DND-41 (cell line): ENCODE measurements around the gene KIF5B.
"Not testable (repeated sequence)": the region's sequence is repeated elsewhere in the genome, so short reads cannot be mapped to it uniquely, and the experiment has no call there.

ENCODE experiments used
- ATAC-seq: fragments of 200-7000 bp; cut with Tn5 transposase; 3 replicates; pipeline ENCODE4 v1.9.1; 2021; ENCODE audit warnings: low read depth; ENCODE audit not compliant: insufficient read depth
- DNase-seq: peaks from one replicate; pipeline ENCODE4 v3.0.0-alpha.2; 2020
- H2AFZ ChIP-seq: 2 replicates; pipeline ENCODE4 v1.6.0; 2012; ENCODE audit warnings: low read depth, low read length
- H3K27ac ChIP-seq: 2 replicates; pipeline ENCODE4 v1.5.1; 2012; ENCODE audit warnings: low read length, inconsistent platforms
- H3K27me3 ChIP-seq: fragments of 200-600 bp; sonication (generic); 2 replicates; pipeline ENCODE4 v1.6.0; 2012; ENCODE audit warnings: low read length, mild to moderate bottlenecking, inconsistent platforms; ENCODE audit not compliant: insufficient read depth, poor library complexity
- H3K36me3 ChIP-seq: 2 replicates; pipeline ENCODE4 v1.5.1; 2012; ENCODE audit warnings: low read length, inconsistent platforms; ENCODE audit not compliant: insufficient read depth
- H3K4me1 ChIP-seq: 2 replicates; pipeline ENCODE4 v1.5.1; 2012; ENCODE audit warnings: mild to moderate bottlenecking, low read length; ENCODE audit not compliant: insufficient read depth
- H3K4me2 ChIP-seq: 2 replicates; pipeline ENCODE4 v1.6.0; 2012; ENCODE audit warnings: mild to moderate bottlenecking, moderate library complexity, low read length, inconsistent platforms; ENCODE audit not compliant: insufficient read depth
- H3K4me3 ChIP-seq, 2 experiments: fragments of 200-600 bp in 1 of 2; shearing (Covaris generic) in 1 of 2; 2 replicates each; pipeline ENCODE4 v1.5.1; 2012 to 2016; ENCODE audit warnings: inconsistent platforms in 2 of 2, low read length in 2 of 2, mild to moderate bottlenecking in 2 of 2, low read depth in 1 of 2, moderate library complexity in 1 of 2
- H3K79me2 ChIP-seq: 2 replicates; pipeline ENCODE4 v1.6.0; 2012; ENCODE audit warnings: low read length, inconsistent platforms; ENCODE audit not compliant: insufficient read depth
- H3K9ac ChIP-seq: 2 replicates; pipeline ENCODE4 v1.6.0; 2012; ENCODE audit warnings: low read depth, mild to moderate bottlenecking, inconsistent platforms, low read length, moderate library complexity
- H3K9me3 ChIP-seq: 2 replicates; pipeline ENCODE4 v1.5.1; 2012; ENCODE audit warnings: low read length, moderate library complexity, mild to moderate bottlenecking, inconsistent platforms; ENCODE audit not compliant: insufficient read depth, severe bottlenecking
- H4K20me1 ChIP-seq: 2 replicates; pipeline ENCODE4 v1.6.0; 2012; ENCODE audit warnings: low read length; ENCODE audit not compliant: insufficient read depth
- EZH2 ChIP-seq: IDR thresholded peaks from 3 replicates; pipeline ENCODE4 v1.6.1; 2012; ENCODE audit warnings: borderline replicate concordance, low read depth, mild to moderate bottlenecking, moderate library complexity, low read length, inconsistent platforms; ENCODE audit not compliant: severe bottlenecking
- TF ChIP-seq, protein P1 (sequence below): IDR thresholded peaks from 2 replicates; pipeline ENCODE4 v1.5.1; 2012; ENCODE audit warnings: borderline replicate concordance, low read length, moderate library complexity, mild to moderate bottlenecking; ENCODE audit not compliant: poor library complexity, severe bottlenecking; ENCODE audit errors: extremely low read depth

KIF5B gene

DNA sequence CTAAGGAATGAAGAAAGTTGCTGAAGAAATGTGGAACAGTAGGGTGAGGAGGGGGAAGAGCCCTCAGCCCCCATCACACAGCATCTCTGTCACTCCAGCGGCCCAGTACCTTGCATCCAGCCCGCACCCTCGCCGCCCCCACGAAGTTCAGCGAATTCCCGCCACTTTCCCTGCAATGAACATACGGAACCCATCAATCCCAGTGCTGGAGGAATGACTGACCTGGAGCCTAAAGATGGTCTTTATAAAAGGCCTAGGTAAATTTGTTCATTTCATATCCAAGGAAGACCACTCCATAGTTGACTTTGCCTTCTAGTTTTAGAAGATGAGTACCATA, 779 bp upstream of the KIF5B start:
- Histone ChIP-seq H3K36me3 (peaks cover 24% of the 10 kb centered on the region), H4K20me1 (peaks cover 37% of the 10 kb centered on the region), H3K79me2 (peaks cover 51% of the 10 kb centered on the region), H2AFZ (peak overlapping the region; percentile 92), H3K27ac (peak overlapping the region; percentile 98), H3K4me2 (peak overlapping the region; percentile 67), H3K4me1 (peaks cover 41% of the 10 kb centered on the region), H3K4me3 (peak overlapping the region in 1 of 2 experiments; percentile 94; a peak in 3 of 4 replicates), H3K9me3 (no peaks in the 10 kb centered on the region), H3K9ac (peak overlapping the region; percentile 96), H3K27me3 (no peaks in the 10 kb centered on the region)
- ATAC-seq = no peak
- TF ChIP-seq, protein P1, sequence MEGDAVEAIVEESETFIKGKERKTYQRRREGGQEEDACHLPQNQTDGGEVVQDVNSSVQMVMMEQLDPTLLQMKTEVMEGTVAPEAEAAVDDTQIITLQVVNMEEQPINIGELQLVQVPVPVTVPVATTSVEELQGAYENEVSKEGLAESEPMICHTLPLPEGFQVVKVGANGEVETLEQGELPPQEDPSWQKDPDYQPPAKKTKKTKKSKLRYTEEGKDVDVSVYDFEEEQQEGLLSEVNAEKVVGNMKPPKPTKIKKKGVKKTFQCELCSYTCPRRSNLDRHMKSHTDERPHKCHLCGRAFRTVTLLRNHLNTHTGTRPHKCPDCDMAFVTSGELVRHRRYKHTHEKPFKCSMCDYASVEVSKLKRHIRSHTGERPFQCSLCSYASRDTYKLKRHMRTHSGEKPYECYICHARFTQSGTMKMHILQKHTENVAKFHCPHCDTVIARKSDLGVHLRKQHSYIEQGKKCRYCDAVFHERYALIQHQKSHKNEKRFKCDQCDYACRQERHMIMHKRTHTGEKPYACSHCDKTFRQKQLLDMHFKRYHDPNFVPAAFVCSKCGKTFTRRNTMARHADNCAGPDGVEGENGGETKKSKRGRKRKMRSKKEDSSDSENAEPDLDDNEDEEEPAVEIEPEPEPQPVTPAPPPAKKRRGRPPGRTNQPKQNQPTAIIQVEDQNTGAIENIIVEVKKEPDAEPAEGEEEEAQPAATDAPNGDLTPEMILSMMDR = no peak
- no peak for TF ChIP-seq EZH2
- DNase-seq = no peak

DNA sequence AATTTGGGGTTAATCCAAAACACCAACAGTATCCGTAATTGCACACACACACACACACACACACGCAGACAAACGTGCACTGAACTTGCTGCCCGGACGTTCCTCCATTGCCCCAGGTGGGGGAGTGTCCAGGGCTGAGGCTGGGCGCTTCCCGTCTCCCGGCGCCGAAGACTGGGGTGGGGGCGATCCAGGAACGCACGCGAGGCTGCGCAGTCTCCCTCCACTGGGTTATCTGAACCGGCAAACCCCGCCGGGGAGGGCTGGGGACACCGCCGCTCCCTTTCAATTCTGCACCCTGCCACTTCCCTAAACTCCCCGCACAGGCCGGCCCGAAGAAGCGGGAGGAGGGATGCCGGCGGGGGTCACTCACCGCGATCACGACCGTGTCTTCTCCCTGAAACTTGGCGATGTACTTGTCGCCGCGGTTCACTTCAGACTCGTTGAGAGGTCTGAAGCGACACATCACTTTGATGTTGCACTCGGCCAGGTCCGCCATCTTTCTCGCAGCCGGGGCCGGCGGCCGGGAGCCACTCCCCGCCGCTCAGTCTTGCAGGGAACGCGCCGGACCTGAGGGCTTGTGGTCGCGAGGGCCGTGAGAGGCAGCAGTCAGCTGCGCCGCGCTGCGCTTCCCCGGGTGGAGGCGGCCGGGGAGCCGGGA, 618 bp downstream of the KIF5B start:
- ATAC-seq (peak; percentile 66), DNase-seq (peak; percentile 67)
- peaks cover 50% of the 10 kb centered on the region for H4K20me1 ChIP-seq
- peaks cover 50% of the 10 kb centered on the region for H3K4me1 ChIP-seq
- H3K9ac ChIP-seq = peak overlapping the region; percentile 96
- H3K36me3 ChIP-seq = peaks cover 27% of the 10 kb centered on the region
- H3K27ac ChIP-seq = peak overlapping the region; percentile 98
- no peaks in the 10 kb centered on the region for H3K9me3 ChIP-seq
- TF ChIP-seq, protein P1 = peak; percentile 9
- TF ChIP-seq EZH2 = no peak
- H2AFZ ChIP-seq = peak overlapping the region; percentile 92
- H3K4me3 ChIP-seq = peak overlapping the region; percentile 67 to 94
- peak overlapping the region; percentile 81 for H3K4me2 ChIP-seq
- H3K27me3 ChIP-seq = no peaks in the 10 kb centered on the region
- peaks cover 65% of the 10 kb centered on the region for H3K79me2 ChIP-seq

DNA sequence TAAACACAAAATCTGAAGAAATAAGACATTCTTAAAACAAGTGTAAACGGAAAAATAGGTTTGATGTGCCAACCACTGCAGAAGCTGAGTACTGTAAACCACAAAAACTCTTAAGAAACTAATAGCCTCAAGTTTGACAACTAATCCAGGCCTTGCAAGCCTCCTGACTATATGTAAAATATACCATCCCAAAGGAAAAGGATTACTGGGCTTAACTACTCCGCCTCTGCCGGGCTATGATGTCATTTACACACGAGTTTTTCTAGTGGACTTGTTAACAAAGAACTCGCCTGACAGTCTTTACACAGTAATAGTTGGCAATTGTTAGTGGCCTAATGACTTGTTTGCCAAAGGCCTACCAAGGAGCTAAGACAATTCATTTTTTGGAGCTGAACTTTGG, 2.1 kb downstream of the KIF5B start:
- Histone ChIP-seq H3K9ac (peak overlapping the region; percentile 96), H3K79me2 (peaks cover 80% of the 10 kb centered on the region), H3K27me3 (no peaks in the 10 kb centered on the region), H3K4me2 (peak overlapping the region; percentile 81), H2AFZ (no peak overlapping the region), H3K9me3 (no peaks in the 10 kb centered on the region), H3K4me3 (peak overlapping the region; percentile 67 to 94; a peak in 3 of 4 replicates), H3K27ac (0 out of 2 replicates have a peak overlapping the region, but pooled peaks have one; percentile 27), H3K36me3 (peaks cover 41% of the 10 kb centered on the region), H4K20me1 (peaks cover 65% of the 10 kb centered on the region), H3K4me1 (peaks cover 57% of the 10 kb centered on the region)
- TF ChIP-seq, protein P1 = no peak
- no peak for TF ChIP-seq EZH2
- no peak for ATAC-seq
- no peak for DNase-seq

DNA sequence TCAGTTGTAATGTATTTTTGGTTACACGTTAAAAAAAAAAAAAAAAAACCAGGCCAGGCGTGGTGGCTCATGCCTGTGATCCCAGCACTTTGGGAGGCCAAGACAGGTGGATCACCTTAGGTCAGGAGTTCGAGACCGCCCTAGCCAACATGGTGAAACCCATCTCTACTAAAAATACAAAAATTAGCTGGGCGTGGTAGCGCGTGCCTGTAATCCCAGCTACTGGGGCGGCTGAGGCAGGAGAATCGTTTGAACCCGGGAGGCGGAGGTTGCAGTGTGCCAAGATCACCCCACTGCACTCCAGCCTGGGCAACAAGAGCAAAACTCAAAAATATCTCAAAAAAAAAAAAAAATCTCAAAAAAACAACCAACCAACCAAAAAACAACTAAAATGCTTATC, 2.8 kb downstream of the KIF5B start:
- H3K9ac ChIP-seq = peak overlapping the region; percentile 96
- peaks cover 48% of the 10 kb centered on the region for H3K36me3 ChIP-seq
- H3K27me3 ChIP-seq, H2AFZ ChIP-seq, DNase-seq, ATAC-seq, H3K27ac ChIP-seq, H3K9me3 ChIP-seq: not testable (repeated sequence)
- peak overlapping the region; percentile 81 for H3K4me2 ChIP-seq
- peak overlapping the region; percentile 67 to 94; a peak in 2 of 4 replicates for H3K4me3 ChIP-seq
- peaks cover 72% of the 10 kb centered on the region for H4K20me1 ChIP-seq
- H3K79me2 ChIP-seq = peaks cover 87% of the 10 kb centered on the region
- peaks cover 57% of the 10 kb centered on the region for H3K4me1 ChIP-seq
